Esophagus muscularis mucosa (tissue), 4 donors: ENCODE measurements around the gene TBC1D17.
"Not testable (repeated sequence)": the region's sequence is repeated elsewhere in the genome, so short reads cannot be mapped to it uniquely, and the experiment has no call there.

Source experiments
- EP300 ChIP-seq: sonication (generic); formaldehyde crosslinking; IDR thresholded peaks from one replicate; pipeline ENCODE4 v1.6.1; 2017; ENCODE audit warnings: antibody characterized with exemption
- POLR2A ChIP-seq: fragments of 450-650 bp; IDR thresholded peaks from one replicate; pipeline ENCODE4 v1.6.1; 2017; ENCODE audit warnings: antibody characterized with exemption, moderate library complexity, mild to moderate bottlenecking, low read depth
- TF ChIP-seq, protein P1 (sequence below), 3 experiments: fragments of 200-600 bp in 2 of 3; fragments of 450-650 bp in 1 of 3; sonication (generic) in 2 of 3; IDR thresholded peaks; one replicate each; pipeline ENCODE4 v1.5.1; 2017 to 2019; ENCODE audit warnings: antibody characterized with exemption in 3 of 3, mild to moderate bottlenecking in 2 of 3, moderate library complexity in 1 of 3

DNA sequence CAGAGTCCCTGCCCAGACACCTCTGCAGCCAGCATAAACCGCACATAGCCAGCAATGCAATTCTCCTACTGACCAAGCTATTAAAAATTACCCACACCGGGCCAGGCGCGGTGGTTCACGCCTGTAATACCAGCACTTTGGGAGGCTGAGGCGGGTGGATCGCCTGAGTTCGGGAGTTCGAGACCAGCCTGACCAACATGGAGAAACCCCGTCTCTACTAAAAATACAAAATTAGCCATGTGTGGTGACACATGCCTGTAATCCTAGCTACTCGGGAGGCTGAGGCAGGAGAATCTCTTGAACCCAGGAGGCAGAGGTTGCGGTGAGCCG is 47.3 kb downstream of the TBC1D17 start:
- not testable (repeated sequence) for TF ChIP-seq EP300, POLR2A
- TF ChIP-seq, protein P1, sequence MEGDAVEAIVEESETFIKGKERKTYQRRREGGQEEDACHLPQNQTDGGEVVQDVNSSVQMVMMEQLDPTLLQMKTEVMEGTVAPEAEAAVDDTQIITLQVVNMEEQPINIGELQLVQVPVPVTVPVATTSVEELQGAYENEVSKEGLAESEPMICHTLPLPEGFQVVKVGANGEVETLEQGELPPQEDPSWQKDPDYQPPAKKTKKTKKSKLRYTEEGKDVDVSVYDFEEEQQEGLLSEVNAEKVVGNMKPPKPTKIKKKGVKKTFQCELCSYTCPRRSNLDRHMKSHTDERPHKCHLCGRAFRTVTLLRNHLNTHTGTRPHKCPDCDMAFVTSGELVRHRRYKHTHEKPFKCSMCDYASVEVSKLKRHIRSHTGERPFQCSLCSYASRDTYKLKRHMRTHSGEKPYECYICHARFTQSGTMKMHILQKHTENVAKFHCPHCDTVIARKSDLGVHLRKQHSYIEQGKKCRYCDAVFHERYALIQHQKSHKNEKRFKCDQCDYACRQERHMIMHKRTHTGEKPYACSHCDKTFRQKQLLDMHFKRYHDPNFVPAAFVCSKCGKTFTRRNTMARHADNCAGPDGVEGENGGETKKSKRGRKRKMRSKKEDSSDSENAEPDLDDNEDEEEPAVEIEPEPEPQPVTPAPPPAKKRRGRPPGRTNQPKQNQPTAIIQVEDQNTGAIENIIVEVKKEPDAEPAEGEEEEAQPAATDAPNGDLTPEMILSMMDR (IDR thresholded peaks at IDR 0.05): not testable (repeated sequence)
